ENCODE data around the gene PLK3.
"Not testable (repeated sequence)": the region's sequence is repeated elsewhere in the genome, so short reads cannot be mapped to it uniquely, and the experiment has no call there.

Gene PLK3

DNA sequence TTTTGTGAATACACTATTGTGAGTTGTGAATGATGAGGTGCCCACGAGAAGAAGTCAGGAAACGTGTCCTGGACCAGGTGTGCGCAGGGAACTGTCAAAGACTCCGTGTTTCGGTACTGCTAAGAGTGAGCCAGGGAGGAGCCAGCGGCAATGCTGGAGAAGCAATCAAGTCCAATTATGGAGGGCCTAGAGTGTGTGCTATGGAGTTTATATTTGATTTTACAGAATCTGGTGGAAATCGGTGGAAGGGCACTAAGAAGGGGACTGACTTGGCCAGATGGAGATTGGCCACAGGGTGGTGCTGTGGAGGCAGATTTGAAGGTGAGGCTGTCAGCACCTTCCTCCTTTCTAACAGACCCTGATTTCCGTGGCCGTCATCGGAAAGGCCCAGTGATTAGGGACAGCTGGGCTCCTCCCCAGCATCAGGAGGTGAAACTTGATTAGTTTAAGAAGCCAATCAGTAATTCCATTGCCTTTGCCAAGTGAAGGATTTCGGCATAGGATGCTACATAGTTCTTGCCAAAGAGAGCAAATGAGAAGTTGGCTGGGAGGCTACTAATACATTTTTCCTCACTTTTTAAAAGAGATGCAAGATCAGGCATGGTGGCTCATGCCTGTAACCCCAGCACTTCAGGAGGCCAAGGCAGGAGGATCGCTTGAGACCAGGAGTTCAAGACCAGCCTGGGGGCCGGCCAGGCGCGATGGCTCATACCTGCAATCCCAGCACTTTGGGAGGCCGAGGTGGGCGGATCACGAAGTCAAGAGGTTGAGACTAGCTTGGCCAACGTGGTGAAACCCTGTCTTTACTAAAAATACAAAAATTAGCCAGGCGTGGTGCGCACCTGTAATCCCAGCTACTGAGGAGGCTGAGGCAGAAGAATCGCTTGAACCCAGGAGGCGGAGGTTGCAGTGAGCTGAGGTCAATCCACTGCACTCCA, 35.8 kb downstream of the PLK3 start:
- Histone ChIP-seq H3K27ac (ENCODE audit: low read length) (no peak overlapping the region), H3K9me3 (ENCODE audit: control insufficient read depth in 1 of 2, low read length in 2 of 2) (no peaks in the 10 kb centered on the region), H3K27me3 (ENCODE audit: low read depth, low read length) (no peaks in the 10 kb centered on the region), H3K4me1 (ENCODE audit: control insufficient read depth in 1 of 2, insufficient read depth in 2 of 2, low read length in 2 of 2) (no peaks in the 10 kb centered on the region), H3K4me3 (ENCODE audit: low read depth in 1 of 2, low read length in 2 of 2) (no peak overlapping the region), H3K36me3 (ENCODE audit: control insufficient read depth in 1 of 2, insufficient read depth in 2 of 2, low read length in 2 of 2) (no peaks in the 10 kb centered on the region)

DNA sequence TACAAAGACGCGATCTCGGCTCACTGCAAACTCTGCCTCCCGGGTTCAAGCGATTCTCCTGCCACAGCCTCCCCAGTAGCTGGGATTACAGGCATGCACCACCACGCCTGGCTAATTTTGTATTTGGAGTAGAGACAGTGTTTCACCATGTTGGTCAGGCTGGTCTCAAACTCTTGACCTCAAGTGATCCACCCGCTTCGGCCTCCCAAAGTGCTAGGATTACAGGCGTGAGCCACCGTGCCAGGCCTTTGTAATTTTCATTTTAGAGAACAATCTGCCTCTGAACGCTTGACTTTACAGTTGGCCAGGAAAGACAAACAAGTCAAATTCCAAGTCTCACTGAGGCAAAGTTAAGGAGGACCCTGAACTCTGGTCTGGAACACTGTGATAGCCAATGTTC, 38.1 kb downstream of the PLK3 start:
- H3K4me1 ChIP-seq (ENCODE audit: control insufficient read depth in 1 of 2, insufficient read depth in 2 of 2, low read length in 2 of 2); H3K36me3 ChIP-seq (ENCODE audit: control insufficient read depth in 1 of 2, insufficient read depth in 2 of 2, low read length in 2 of 2); H3K4me3 ChIP-seq (ENCODE audit: low read depth in 1 of 2, low read length in 2 of 2): not testable (repeated sequence)

DNA sequence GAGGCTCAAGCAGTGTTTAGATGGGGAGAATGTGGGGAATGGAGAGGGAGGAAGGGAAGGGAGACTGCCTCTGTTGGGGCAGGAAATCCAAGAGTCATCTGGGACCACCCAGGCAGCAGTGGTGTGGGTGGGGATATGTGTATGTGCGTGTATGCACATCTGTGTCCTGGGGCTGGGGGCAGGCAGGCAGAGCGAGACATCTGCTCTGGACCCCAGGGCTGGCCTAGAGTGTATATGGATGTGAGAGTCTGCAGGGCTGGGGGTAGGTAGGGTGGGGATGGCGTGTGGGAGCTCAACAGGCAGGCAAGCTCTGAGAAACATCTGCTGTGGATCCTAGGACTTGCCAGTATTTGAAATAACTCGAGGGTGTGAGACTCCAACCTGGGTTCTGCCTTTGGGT, 39.4 kb downstream of the PLK3 start:
- no peaks in the 10 kb centered on the region for H3K4me1 ChIP-seq (ENCODE audit: control insufficient read depth in 1 of 2, insufficient read depth in 2 of 2, low read length in 2 of 2)
- no peak overlapping the region for H3K4me3 ChIP-seq (ENCODE audit: low read depth in 1 of 2, low read length in 2 of 2)
- no peak overlapping the region for H3K27ac ChIP-seq (ENCODE audit: low read length)
- no peaks in the 10 kb centered on the region for H3K9me3 ChIP-seq (ENCODE audit: control insufficient read depth in 1 of 2, low read length in 2 of 2)
- no peaks in the 10 kb centered on the region for H3K27me3 ChIP-seq (ENCODE audit: low read depth, low read length)
- no peaks in the 10 kb centered on the region for H3K36me3 ChIP-seq (ENCODE audit: control insufficient read depth in 1 of 2, insufficient read depth in 2 of 2, low read length in 2 of 2)

More for the DNA sequence above, 38.1 kb downstream of the PLK3 start:
- not testable (repeated sequence) for H3K9me3 ChIP-seq (ENCODE audit: control insufficient read depth in 1 of 2, low read length in 2 of 2); H3K27ac ChIP-seq (ENCODE audit: low read length); H3K27me3 ChIP-seq (ENCODE audit: low read depth, low read length)

DNA sequence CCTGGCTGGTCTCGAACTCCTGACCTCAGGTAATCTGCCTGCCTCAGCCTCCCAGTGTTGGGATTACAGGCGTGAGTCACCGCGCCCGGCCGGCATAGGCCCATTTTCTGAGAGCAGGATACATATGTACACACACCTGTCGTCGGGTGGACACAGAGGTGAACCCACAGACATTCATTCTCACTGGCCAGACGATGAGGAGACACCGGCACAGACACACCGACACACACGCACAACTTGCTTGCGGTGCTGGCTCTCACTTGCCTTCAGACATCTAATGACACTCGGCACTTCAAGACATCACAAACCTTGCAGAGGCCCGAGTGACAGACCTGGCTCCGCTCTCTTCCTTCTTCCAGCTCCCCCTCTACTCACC, 42.3 kb downstream of the PLK3 start:
- H3K27me3 ChIP-seq (ENCODE audit: low read depth, low read length): no peaks in the 10 kb centered on the region
- peak overlapping the region; percentile 26 to 68 for H3K4me3 ChIP-seq (ENCODE audit: low read depth in 1 of 2, low read length in 2 of 2)
- no peaks in the 10 kb centered on the region for H3K36me3 ChIP-seq (ENCODE audit: control insufficient read depth in 1 of 2, insufficient read depth in 2 of 2, low read length in 2 of 2)
- no peaks in the 10 kb centered on the region for H3K4me1 ChIP-seq (ENCODE audit: control insufficient read depth in 1 of 2, insufficient read depth in 2 of 2, low read length in 2 of 2)
- no peaks in the 10 kb centered on the region for H3K9me3 ChIP-seq (ENCODE audit: control insufficient read depth in 1 of 2, low read length in 2 of 2)
- H3K27ac ChIP-seq (ENCODE audit: low read length): no peak overlapping the region

DNA sequence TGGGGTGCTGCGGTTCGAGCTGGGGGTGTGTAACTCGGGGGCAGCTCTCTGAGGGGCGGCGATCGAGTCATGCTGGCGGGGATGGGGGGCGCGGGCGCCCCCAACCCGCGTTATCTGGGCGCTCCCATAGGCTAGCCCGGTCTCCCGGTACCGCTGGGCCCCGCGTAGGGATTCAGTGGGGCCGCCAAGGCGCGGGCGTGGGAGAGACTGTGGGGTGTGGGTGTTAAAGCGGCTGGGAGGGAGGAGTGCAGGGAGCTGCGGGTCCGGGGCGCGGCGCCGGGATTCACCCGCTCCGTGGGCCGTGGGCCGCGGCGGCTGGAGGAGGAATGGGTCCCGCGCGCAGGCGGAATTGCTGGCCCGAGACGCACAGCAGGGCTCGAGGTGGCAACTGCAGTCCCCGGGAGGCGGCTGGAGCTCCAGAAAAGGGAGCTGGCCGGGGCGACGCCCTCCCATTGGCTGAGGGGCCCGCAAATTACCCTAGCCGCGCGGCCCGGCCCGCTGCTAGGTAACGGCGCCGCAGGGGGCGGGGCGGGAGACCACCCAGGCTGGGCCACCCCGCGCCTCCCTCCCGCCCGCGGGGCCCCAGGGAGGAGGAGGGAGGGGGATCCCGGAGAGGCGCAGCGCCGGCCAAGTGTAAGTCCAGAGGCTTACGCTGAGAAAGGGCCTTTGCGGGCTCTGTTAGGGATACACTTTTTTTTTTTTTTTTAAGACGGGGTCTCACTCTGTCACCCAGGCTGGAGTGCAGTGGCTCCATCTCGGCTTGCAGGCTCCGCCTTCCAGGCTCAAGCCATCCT, 42.9 kb downstream of the PLK3 start, which contains the start of gene PTCH2:
PTCH2 (minus strand) TSS at position 392 of the 794 bp plus-strand sequence; CDS start at position 71, 321 bp downstream.
- H3K4me1 ChIP-seq (ENCODE audit: control insufficient read depth in 1 of 2, insufficient read depth in 2 of 2, low read length in 2 of 2): peaks cover 0 to under 1% of the 10 kb centered on the region in 2 donors
- H3K36me3 ChIP-seq (ENCODE audit: control insufficient read depth in 1 of 2, insufficient read depth in 2 of 2, low read length in 2 of 2): no peaks in the 10 kb centered on the region
- H3K27ac ChIP-seq (ENCODE audit: low read length): no peak within 1 kb of the TSS
- H3K4me3 ChIP-seq (ENCODE audit: low read depth in 1 of 2, low read length in 2 of 2): peak within 1 kb of the TSS; percentile 26 to 68
- H3K9me3 ChIP-seq (ENCODE audit: control insufficient read depth in 1 of 2, low read length in 2 of 2): no peaks in the 10 kb centered on the region
- no peaks in the 10 kb centered on the region for H3K27me3 ChIP-seq (ENCODE audit: low read depth, low read length)

DNA sequence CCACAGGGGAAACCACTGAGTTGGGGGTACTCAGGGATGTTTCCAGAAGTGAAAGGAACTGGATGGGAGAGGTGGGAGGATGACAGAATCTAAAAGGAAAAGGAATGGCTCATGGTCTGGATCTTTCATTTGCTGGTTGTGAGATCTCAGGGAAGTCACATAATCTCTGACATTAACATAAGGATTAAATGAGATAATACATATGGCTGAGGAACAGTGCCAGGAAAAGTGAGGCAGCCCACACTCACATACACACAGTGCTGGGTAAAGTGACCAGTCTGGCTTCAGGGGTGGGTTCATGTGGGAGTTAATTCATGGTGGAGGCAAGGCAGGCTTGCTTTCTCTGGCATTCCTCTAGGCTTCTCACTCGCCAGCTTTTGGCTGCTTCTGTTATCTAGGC, 46.8 kb downstream of the PLK3 start:
- Histone ChIP-seq H3K4me1 (ENCODE audit: control insufficient read depth in 1 of 2, insufficient read depth in 2 of 2, low read length in 2 of 2) (peaks cover 0 to 16% of the 10 kb centered on the region in 2 donors), H3K27ac (ENCODE audit: low read length) (no peak overlapping the region), H3K4me3 (ENCODE audit: low read depth in 1 of 2, low read length in 2 of 2) (no peak overlapping the region), H3K9me3 (ENCODE audit: control insufficient read depth in 1 of 2, low read length in 2 of 2) (no peaks in the 10 kb centered on the region), H3K36me3 (ENCODE audit: control insufficient read depth in 1 of 2, insufficient read depth in 2 of 2, low read length in 2 of 2) (peaks cover 4 to 8% of the 10 kb centered on the region in 2 donors), H3K27me3 (ENCODE audit: low read depth, low read length) (no peaks in the 10 kb centered on the region)

DNA sequence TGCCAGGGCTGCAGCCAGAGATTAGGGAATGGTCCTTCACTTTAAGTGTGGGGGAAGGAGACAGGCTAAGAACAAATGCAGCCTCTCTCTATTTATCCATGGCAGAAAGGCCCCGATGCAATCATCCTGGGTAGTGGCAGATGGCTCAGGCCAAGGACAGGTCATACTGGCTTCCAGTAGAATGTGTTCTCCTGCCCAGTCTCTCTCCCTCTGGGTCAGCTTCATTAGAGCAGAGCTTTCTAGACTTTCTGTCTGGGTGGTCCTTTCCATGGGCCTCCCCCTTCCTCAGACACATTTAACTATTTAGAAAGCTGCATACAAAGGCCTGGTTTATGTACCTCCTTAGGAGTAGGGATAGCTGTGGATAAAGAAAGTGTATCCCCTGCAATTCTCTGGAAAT, 47.7 kb downstream of the PLK3 start:
- peaks cover 4 to 8% of the 10 kb centered on the region in 2 donors for H3K36me3 ChIP-seq (ENCODE audit: control insufficient read depth in 1 of 2, insufficient read depth in 2 of 2, low read length in 2 of 2)
- H3K4me3 ChIP-seq (ENCODE audit: low read depth in 1 of 2, low read length in 2 of 2): no peak overlapping the region
- no peaks in the 10 kb centered on the region for H3K9me3 ChIP-seq (ENCODE audit: control insufficient read depth in 1 of 2, low read length in 2 of 2)
- H3K27ac ChIP-seq (ENCODE audit: low read length): no peak overlapping the region
- H3K4me1 ChIP-seq (ENCODE audit: control insufficient read depth in 1 of 2, insufficient read depth in 2 of 2, low read length in 2 of 2): peaks cover 0 to 16% of the 10 kb centered on the region in 2 donors
- no peaks in the 10 kb centered on the region for H3K27me3 ChIP-seq (ENCODE audit: low read depth, low read length)

DNA sequence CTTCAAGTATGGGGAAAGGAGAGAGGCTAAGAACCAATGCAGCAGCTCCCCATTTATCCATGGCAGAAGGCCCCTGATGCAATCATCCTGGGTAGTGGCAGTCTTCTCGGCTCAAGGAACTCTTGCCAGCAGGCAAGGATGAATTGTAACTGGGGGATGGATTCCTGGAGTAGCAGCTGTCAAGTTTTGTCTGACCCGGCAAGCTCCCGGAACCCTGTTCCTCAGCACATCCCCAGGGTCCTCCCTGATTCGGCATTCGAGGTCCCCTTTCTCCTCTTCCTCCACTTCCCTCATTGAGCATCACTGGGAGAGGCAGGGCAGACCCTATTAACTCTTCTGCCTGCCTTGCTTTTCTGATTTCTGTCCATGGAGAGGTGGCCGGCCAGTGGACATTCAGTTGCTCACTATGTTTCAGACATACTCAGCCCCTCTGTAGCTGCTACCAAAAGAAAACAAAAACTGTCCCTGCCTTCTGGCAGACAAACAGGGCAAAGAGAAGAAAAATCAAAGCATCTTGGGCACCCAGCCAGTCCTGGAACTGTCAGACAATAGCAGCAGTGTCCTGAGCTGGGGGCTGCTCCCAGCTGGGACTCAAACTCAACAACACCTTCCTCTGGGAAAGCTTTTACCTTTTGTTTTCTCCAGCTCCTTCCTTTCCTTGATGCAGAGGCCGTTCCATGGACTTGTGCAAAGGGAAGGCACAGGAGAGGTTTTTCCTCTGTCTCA, 48.4 kb downstream of the PLK3 start:
- Histone ChIP-seq H3K9me3 (ENCODE audit: control insufficient read depth in 1 of 2, low read length in 2 of 2) (no peaks in the 10 kb centered on the region), H3K36me3 (ENCODE audit: control insufficient read depth in 1 of 2, insufficient read depth in 2 of 2, low read length in 2 of 2) (peaks cover 4 to 8% of the 10 kb centered on the region in 2 donors), H3K4me3 (ENCODE audit: low read depth in 1 of 2, low read length in 2 of 2) (no peak overlapping the region), H3K27ac (ENCODE audit: low read length) (no peak overlapping the region), H3K27me3 (ENCODE audit: low read depth, low read length) (no peaks in the 10 kb centered on the region), H3K4me1 (ENCODE audit: control insufficient read depth in 1 of 2, insufficient read depth in 2 of 2, low read length in 2 of 2) (peaks cover 0 to 16% of the 10 kb centered on the region in 2 donors)

DNA sequence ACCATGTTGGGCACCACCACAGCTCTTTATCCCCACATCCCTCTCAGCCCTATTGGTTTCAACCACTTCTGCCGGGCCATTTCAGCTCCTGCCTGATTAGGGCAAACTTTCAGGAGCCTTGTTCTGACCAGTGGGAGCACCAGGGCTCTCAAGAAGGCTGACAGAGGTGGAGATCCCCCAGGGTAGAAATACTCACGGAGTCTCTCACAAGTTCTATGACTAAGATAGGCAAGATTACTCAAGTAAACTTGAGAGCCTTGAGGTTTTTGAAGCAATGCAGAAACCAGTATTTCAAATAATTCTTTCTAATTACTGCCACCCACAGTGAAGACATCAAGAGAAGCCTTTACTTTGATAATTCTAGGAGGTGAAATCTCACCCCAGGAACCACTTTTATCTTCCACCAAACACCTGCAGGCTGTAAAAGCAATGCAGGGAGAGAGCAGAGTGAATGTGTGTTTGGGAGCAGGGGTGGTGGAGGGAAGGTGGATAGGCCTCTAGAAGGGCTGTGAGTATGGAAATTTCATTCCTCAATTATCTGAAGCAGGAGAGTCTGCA, 49.5 kb downstream of the PLK3 start:
- Histone ChIP-seq H3K27ac (ENCODE audit: low read length) (no peak overlapping the region), H3K9me3 (ENCODE audit: control insufficient read depth in 1 of 2, low read length in 2 of 2) (no peaks in the 10 kb centered on the region), H3K4me1 (ENCODE audit: control insufficient read depth in 1 of 2, insufficient read depth in 2 of 2, low read length in 2 of 2) (peaks cover 0 to 16% of the 10 kb centered on the region in 2 donors), H3K4me3 (ENCODE audit: low read depth in 1 of 2, low read length in 2 of 2) (no peak overlapping the region), H3K27me3 (ENCODE audit: low read depth, low read length) (no peaks in the 10 kb centered on the region), H3K36me3 (ENCODE audit: control insufficient read depth in 1 of 2, insufficient read depth in 2 of 2, low read length in 2 of 2) (peaks cover 4 to 8% of the 10 kb centered on the region in 2 donors)

DNA sequence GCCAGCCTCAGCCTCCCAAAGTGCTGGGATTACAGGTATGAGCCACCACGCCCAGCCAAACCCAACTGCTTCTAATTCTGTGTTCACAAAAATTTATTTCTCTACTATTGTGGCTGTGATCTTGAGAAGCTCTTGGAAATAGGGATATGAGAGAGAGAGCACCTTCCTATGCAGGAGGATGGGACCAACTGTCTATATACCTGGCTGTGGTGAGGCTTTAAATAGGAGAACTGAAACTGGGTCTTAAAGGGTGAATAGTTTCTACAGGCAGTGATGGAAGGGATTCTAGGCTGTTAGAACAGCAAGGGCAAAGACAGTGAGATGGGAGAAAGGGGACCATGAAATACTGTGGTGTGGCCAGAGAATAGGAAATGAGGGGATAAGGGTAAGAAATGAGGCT, 51.1 kb downstream of the PLK3 start:
- H3K9me3 ChIP-seq (ENCODE audit: control insufficient read depth in 1 of 2, low read length in 2 of 2): no peaks in the 10 kb centered on the region
- no peak overlapping the region for H3K27ac ChIP-seq (ENCODE audit: low read length)
- H3K36me3 ChIP-seq (ENCODE audit: control insufficient read depth in 1 of 2, insufficient read depth in 2 of 2, low read length in 2 of 2): peaks cover 7 to 8% of the 10 kb centered on the region in 2 donors
- H3K4me1 ChIP-seq (ENCODE audit: control insufficient read depth in 1 of 2, insufficient read depth in 2 of 2, low read length in 2 of 2): peaks cover 0 to 16% of the 10 kb centered on the region in 2 donors
- H3K27me3 ChIP-seq (ENCODE audit: low read depth, low read length): no peaks in the 10 kb centered on the region
- no peak overlapping the region for H3K4me3 ChIP-seq (ENCODE audit: low read depth in 1 of 2, low read length in 2 of 2)

All from muscle layer of duodenum (tissue), 2 donors.